ENCODE data around the gene MFN1.

DNA sequence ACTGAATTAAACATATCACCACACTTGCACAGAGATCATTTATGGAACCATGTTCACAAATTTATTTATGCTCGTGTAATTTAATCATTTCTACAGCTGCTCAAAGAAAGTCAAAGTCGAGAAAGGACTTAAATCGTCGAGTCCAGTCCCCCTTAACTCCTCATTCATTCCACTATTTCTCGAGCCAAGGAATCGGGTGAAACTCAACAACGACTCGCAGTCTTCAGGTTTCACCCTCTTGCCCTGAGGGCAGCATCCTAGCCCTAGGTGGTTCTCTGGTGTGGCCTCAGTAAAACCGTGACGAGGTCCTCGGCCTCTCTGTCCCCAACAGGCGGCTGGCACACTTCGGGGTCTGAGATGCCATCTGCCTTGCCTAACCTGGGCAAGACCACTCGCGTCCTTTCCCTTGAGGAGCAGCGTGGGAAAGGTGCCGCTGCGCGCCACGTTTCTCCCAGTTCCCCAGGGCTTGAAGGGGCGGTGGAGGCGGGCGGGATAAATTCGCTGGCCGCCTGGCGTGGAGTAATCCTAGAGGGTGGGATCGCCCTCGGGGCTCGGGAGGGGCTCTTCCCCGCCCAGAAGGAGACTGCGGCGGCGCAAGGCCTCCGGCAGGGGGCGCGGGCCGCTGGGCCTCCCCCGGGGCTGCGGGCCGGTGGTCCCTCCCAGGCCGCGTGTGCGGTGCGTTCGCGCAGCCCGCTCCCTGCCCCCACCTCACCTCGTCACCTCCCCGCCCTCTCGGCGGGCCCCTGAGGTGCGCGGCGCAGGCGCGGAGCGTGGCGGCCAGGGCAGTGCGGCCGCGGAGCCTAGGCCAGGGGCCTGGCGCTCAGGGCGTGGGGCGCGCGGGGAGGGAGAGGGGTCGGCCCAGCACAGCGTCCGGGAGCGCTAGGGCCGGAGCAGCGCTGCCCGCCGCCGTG, 25.0 kb upstream of the MFN1 start, which contains the start of gene ZNF639:
- TF ChIP-seq, protein P1, sequence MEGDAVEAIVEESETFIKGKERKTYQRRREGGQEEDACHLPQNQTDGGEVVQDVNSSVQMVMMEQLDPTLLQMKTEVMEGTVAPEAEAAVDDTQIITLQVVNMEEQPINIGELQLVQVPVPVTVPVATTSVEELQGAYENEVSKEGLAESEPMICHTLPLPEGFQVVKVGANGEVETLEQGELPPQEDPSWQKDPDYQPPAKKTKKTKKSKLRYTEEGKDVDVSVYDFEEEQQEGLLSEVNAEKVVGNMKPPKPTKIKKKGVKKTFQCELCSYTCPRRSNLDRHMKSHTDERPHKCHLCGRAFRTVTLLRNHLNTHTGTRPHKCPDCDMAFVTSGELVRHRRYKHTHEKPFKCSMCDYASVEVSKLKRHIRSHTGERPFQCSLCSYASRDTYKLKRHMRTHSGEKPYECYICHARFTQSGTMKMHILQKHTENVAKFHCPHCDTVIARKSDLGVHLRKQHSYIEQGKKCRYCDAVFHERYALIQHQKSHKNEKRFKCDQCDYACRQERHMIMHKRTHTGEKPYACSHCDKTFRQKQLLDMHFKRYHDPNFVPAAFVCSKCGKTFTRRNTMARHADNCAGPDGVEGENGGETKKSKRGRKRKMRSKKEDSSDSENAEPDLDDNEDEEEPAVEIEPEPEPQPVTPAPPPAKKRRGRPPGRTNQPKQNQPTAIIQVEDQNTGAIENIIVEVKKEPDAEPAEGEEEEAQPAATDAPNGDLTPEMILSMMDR (IDR thresholded peaks at IDR 0.05; ENCODE audit: insufficient read depth, low read length, poor library complexity, severe bottlenecking) = peak; percentile 80
- no peak for TF ChIP-seq EZH2phosphoT487 (conservative IDR thresholded peaks at IDR 0.05; ENCODE audit: low read length)
